ENCODE results near the gene RPUSD1.

Gene RPUSD1

DNA sequence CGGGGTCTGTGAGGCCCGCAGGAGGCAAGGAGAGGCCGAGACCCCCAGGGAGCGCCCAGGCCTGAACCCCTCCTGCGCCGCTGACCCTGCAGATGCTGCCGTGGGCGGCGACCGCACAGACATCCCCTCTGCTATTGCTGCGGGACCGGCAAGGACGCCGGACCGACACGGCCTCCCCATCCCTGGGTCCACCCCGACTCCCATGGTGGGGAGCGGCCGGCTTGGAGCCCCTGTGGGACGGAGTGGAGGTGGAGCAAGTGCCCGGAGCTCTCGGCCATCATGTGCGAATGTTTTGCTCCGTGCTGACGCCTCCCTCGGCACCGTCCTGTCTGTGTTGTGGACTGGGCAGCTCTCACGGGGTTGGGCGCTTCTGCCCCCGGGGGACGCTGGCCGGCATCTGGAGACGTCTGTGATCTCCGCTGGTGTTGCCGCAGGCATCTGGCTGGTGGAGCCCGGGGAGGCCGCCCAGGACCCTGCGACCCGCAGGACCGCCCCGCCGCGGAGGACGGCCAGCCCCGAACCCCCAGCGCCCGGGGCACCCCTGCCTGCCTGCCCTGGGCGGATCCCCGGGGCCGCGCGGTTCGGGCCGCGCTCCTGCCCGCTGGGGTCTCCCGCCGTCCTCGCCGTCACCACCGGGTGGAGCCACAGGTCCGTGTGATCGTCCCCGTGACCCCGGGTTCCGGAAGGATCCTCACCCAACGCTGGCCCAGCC is 25.2 kb upstream of the RPUSD1 start:
- TF ChIP-seq, protein P1, sequence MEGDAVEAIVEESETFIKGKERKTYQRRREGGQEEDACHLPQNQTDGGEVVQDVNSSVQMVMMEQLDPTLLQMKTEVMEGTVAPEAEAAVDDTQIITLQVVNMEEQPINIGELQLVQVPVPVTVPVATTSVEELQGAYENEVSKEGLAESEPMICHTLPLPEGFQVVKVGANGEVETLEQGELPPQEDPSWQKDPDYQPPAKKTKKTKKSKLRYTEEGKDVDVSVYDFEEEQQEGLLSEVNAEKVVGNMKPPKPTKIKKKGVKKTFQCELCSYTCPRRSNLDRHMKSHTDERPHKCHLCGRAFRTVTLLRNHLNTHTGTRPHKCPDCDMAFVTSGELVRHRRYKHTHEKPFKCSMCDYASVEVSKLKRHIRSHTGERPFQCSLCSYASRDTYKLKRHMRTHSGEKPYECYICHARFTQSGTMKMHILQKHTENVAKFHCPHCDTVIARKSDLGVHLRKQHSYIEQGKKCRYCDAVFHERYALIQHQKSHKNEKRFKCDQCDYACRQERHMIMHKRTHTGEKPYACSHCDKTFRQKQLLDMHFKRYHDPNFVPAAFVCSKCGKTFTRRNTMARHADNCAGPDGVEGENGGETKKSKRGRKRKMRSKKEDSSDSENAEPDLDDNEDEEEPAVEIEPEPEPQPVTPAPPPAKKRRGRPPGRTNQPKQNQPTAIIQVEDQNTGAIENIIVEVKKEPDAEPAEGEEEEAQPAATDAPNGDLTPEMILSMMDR (IDR thresholded peaks at IDR 0.05; ENCODE audit: control insufficient read depth, extremely low read depth, insufficient read depth): peak; percentile 77
- H3K4me3 ChIP-seq (ENCODE audit: low read depth, low read length): no peak overlapping the region

DNA sequence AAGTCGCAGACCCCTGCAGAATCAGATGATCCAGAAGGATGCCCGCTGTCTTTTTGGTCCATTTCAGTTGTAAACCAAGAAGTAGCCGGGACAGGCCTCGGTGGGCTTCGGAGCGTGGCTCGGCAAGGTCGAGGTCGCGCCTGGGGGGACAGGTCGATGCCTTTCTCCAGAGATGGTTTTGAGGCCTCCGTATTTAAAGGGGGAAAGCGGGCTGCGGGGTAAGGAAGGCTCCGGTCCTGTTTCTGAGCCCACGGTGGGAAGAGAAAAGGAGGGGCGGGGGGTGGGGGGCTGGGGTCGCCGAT is 19.9 kb upstream of the RPUSD1 start:
- DNase-seq (ENCODE audit: low read depth): no peak
- TF ChIP-seq, protein P1 (IDR thresholded peaks at IDR 0.05; ENCODE audit: control insufficient read depth, extremely low read depth, insufficient read depth): no peak
- H3K4me3 ChIP-seq (ENCODE audit: low read depth, low read length): peak overlapping the region; percentile 71

More for the DNA sequence above, 25.2 kb upstream of the RPUSD1 start:
- DNase-seq (ENCODE audit: low read depth): no peak

DNA sequence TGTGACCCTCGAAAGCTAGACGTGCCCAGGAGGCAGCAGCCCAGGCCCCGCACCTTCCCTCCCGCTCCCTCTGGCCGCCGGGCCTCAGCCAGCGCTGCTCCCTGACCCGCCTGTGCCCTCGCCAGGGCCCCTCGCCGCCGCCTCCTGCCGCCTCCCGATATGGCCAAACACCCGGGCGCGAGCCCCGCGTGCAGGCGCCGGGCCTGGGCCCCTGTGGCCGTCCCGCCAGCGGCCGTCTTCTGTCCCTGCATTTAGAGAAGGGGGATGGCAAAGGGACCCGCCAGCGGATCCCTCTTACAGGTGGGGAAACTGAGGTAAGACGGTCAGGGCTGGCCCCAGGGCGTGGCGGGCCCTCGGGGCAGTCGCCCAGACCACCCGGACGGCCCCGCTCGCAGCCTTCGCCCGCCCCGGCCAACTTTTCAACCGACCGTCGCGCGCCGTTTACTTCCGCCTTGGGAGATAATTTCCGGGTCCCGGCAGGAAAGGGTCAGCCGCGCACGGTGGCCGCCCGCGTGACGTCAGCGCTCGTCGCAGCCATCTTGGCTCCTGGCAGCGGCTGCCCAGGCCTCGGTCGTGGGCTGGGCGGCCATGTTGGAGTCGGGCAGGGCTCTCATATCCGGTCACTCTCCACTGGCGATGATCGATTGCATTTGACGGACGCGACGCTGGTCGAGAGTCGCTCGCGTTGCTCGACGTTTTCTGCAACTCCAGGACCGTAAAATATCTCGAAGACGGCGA is 19.3 kb upstream of the RPUSD1 start:
- TF ChIP-seq, protein P1 (IDR thresholded peaks at IDR 0.05; ENCODE audit: control insufficient read depth, extremely low read depth, insufficient read depth): no peak
- peak overlapping the region; percentile 71 for H3K4me3 ChIP-seq (ENCODE audit: low read depth, low read length)
- peak; percentile 61 for DNase-seq (ENCODE audit: low read depth)

DNA sequence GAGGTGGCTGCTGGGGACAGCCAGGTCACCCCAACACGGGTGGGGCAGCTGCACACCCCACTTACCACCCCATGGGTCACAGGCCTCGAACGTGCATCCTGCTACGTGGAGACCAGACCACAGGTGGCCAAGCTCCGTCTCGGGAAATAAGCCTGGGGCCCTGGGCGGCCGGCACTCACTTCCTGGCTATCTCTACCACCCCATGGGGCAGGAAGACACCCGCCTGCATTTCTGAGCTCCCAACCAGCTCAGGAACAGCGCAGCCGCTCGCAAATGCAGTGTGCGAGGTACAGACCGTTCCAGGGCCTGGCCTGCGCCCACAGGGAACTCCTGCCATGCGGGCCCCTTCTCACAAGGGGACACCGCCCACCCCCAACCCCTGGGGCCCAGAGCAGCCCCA is 17.3 kb upstream of the RPUSD1 start:
- TF ChIP-seq, protein P1 (IDR thresholded peaks at IDR 0.05; ENCODE audit: control insufficient read depth, extremely low read depth, insufficient read depth): no peak
- DNase-seq (ENCODE audit: low read depth): no peak
- H3K4me3 ChIP-seq (ENCODE audit: low read depth, low read length): no peak overlapping the region

DNA sequence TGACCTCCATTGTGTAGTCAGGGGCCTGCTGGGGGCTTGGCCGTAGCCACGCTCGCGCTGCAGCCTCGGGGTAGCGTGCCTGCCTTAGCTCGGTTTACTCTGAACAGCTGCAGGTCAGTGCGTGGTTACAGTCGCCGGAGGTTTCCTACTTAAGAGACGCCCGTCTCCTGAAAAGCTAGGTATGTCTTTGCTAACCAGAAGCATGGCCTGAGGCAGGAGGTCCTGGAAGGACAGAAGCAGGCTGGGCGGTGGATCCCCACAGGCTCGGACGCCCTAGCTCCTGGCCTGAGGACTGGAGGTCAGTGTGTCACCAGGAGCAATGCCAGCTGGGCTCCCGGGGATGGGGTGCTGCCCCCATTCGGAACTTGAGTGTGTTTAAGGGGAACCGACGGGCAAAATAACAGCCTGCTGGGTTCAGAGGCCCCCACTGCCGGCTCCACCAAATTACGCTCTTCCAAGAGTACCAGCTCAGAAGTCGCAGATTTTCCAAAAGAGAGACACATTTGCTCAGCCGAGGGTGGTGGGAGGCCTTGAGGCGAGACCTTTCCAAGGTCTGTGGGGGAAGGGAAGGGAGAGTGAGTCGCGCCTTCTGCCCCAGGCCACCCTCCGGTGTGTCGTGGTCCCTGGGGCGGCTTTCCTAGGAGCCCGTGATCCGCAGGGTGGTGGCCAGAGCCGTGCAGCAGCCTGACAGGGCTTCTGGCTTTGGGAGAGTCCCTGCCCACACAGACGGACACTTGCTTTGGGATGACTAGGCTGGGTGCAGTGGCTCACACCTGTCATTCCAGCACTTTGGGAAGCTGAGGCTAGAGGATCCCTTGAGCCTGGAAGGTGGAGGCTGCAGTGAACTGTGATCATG is 16.2 kb upstream of the RPUSD1 start:
- H3K4me3 ChIP-seq (ENCODE audit: low read depth, low read length): no peak overlapping the region
- TF ChIP-seq, protein P1 (IDR thresholded peaks at IDR 0.05; ENCODE audit: control insufficient read depth, extremely low read depth, insufficient read depth): no peak
- no peak for DNase-seq (ENCODE audit: low read depth)

DNA sequence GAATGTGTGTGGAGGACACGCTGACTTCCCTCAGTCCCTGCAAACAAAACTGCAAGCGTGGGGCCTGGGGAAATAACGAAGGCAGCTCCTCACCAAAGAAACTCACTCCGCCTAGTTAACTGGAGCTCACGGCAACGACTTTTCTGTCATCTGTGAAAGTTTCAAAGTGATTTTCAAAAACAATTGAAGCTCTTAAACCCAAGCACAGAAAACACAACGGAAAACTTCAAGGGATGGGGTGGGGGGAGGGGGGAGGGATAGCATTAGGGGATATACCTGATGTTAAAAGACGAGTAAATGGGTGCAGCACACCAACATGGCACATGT is 15.5 kb upstream of the RPUSD1 start:
- H3K4me3 ChIP-seq (ENCODE audit: low read depth, low read length): no peak overlapping the region

More for the DNA sequence above, 15.5 kb upstream of the RPUSD1 start:
- TF ChIP-seq, protein P1 (IDR thresholded peaks at IDR 0.05; ENCODE audit: control insufficient read depth, extremely low read depth, insufficient read depth): no peak
- no peak for DNase-seq (ENCODE audit: low read depth)
